EH (cell line): ENCODE data around the gene GAREM1.

Experiments used
- DNase-seq: peaks from one replicate; pipeline ENCODE4 v3.0.0-alpha.2; 2015; ENCODE audit warnings: low read depth

GAREM1 gene

GRCh38 chr18:32424696-32425095, 46.0 kb downstream of the GAREM1 start:
- no peak for DNase-seq

- no peak for DNase-seq
These were observed 47.5 kb downstream of the GAREM1 start for GRCh38 chr18:32422978-32423740.

GRCh38 chr18:32422201-32422600, 48.5 kb downstream of the GAREM1 start:
- no peak for DNase-seq

- DNase-seq, result no peak
These were observed 50.5 kb downstream of the GAREM1 start for GRCh38 chr18:32420084-32420750.

- DNase-seq, result no peak
These were observed 52.5 kb downstream of the GAREM1 start for GRCh38 chr18:32418148-32418547.

- DNase-seq, result no peak
These were observed 65.1 kb downstream of the GAREM1 start for GRCh38 chr18:32405588-32405987.

GRCh38 chr18:32401621-32402020, 69.1 kb downstream of the GAREM1 start:
- DNase-seq, result no peak

- no peak for DNase-seq
These were observed 77.3 kb downstream of the GAREM1 start for GRCh38 chr18:32393407-32393806.

GRCh38 chr18:32391126-32391525, 79.6 kb downstream of the GAREM1 start:
- no peak for DNase-seq

- DNase-seq, result no peak
These were observed 80.8 kb downstream of the GAREM1 start for GRCh38 chr18:32389858-32390257.

- DNase-seq, result no peak
These were observed 81.5 kb downstream of the GAREM1 start for GRCh38 chr18:32389191-32389590.

- no peak for DNase-seq
These were observed 84.2 kb downstream of the GAREM1 start for GRCh38 chr18:32386471-32386870.

- peak; percentile 7 for DNase-seq
These were observed 87.4 kb downstream of the GAREM1 start for GRCh38 chr18:32383050-32383819.

- DNase-seq, result no peak
These were observed 88.9 kb downstream of the GAREM1 start for GRCh38 chr18:32381761-32382160.

GRCh38 chr18:32380559-32380958, 90.1 kb downstream of the GAREM1 start:
- no peak for DNase-seq

- no peak for DNase-seq
These were observed 90.8 kb downstream of the GAREM1 start for GRCh38 chr18:32379891-32380290.

GRCh38 chr18:32378705-32379104, 92.0 kb downstream of the GAREM1 start:
- DNase-seq, result no peak

- DNase-seq, result peak; percentile 4
These were observed 96.7 kb downstream of the GAREM1 start for GRCh38 chr18:32373995-32374394.

- no peak for DNase-seq
These were observed 97.2 kb downstream of the GAREM1 start for GRCh38 chr18:32373505-32373904.

GRCh38 chr18:32372381-32373061, 98.2 kb downstream of the GAREM1 start:
- no peak for DNase-seq

GRCh38 chr18:32372047-32372380, 98.7 kb downstream of the GAREM1 start:
- no peak for DNase-seq

- DNase-seq, result no peak
These were observed 99.3 kb downstream of the GAREM1 start for GRCh38 chr18:32371384-32371783.
